Measurements from ENCODE around the gene NHSL2. TPM values are rescaled to one million over a fixed set of nuclear protein-coding genes. Genes with fewer than 3 reads are reported as not detected.

Gene NHSL2
- total and polyA plus RNA-seq, 7 donors = 0.30 to 4.4 (median 1.9) TPM

DNA sequence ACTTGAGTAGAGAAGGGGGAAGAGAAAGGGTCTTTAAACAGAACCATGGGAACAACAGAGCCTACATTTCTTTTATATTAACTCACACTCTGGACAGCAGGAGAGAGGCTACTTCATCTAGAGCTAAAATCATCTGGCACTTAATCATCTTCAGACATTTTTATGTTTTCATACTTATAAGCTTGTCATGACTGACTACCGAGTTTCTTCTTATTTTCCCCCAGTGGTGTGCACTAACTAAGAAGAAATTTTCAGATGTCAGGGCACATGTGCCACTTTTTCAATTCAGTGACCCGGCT lies 232.9 kb downstream of the NHSL2 start:
- peaks cover 0 to 13% (median 0%) of the 10 kb centered on the region in 3 donors for H3K27me3 ChIP-seq (ENCODE audit: insufficient read depth in 3 of 3, low read length in 2 of 3)
- no peak overlapping the region for H3K27ac ChIP-seq
- no peaks in the 10 kb centered on the region for H3K36me3 ChIP-seq (ENCODE audit: insufficient read depth in 1 of 2, low read depth in 1 of 2)
- WGBS, 3 donors = 46 to 59% (median 46%) methylated on average over 2 of the region's 2 CpGs
- TF ChIP-seq, protein P1, sequence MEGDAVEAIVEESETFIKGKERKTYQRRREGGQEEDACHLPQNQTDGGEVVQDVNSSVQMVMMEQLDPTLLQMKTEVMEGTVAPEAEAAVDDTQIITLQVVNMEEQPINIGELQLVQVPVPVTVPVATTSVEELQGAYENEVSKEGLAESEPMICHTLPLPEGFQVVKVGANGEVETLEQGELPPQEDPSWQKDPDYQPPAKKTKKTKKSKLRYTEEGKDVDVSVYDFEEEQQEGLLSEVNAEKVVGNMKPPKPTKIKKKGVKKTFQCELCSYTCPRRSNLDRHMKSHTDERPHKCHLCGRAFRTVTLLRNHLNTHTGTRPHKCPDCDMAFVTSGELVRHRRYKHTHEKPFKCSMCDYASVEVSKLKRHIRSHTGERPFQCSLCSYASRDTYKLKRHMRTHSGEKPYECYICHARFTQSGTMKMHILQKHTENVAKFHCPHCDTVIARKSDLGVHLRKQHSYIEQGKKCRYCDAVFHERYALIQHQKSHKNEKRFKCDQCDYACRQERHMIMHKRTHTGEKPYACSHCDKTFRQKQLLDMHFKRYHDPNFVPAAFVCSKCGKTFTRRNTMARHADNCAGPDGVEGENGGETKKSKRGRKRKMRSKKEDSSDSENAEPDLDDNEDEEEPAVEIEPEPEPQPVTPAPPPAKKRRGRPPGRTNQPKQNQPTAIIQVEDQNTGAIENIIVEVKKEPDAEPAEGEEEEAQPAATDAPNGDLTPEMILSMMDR (IDR thresholded peaks at IDR 0.05) = no peak
- no peaks in the 10 kb centered on the region for H3K4me1 ChIP-seq
- no peak overlapping the region for H3K4me3 ChIP-seq
- DNase-seq (no peak), ATAC-seq (no peak)
- H3K9me3 ChIP-seq = no peaks in the 10 kb centered on the region
- intact Hi-C loops (cut with DNase I) = no loop called here

DNA sequence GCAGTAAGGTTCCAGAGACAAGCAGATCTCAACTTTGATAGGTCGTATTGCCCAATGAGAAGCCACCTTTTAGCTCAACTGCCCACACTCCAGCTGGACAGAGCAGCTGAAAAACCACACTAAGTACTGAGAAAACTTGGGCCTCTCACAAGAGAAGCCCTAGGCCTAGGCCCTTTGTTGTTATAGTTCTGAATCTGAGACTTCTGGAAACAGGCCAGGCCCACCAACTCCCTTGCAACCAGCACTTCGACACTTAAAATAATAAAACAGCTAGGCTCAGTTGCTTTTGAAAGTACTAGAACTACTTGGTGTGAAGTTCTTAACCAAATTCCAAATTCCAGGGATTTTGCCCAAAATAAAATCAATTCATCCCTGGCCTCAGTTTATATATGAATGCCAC lies 234.5 kb downstream of the NHSL2 start:
- Histone ChIP-seq H3K27me3 (ENCODE audit: insufficient read depth in 3 of 3, low read length in 2 of 3) (peaks cover 0 to 19% (median 0%) of the 10 kb centered on the region in 3 donors), H3K4me1 (no peaks in the 10 kb centered on the region), H3K36me3 (ENCODE audit: insufficient read depth in 1 of 2, low read depth in 1 of 2) (no peaks in the 10 kb centered on the region), H3K4me3 (no peak overlapping the region), H3K27ac (no peak overlapping the region), H3K9me3 (no peaks in the 10 kb centered on the region)
- no peak for DNase-seq
- intact Hi-C loops (cut with DNase I) = no loop called here
- no peak for ATAC-seq
- 38 to 44% (median 38%) methylated on average over 2 of the region's 2 CpGs for WGBS, 3 donors
- TF ChIP-seq, protein P1 (IDR thresholded peaks at IDR 0.05) = no peak

DNA sequence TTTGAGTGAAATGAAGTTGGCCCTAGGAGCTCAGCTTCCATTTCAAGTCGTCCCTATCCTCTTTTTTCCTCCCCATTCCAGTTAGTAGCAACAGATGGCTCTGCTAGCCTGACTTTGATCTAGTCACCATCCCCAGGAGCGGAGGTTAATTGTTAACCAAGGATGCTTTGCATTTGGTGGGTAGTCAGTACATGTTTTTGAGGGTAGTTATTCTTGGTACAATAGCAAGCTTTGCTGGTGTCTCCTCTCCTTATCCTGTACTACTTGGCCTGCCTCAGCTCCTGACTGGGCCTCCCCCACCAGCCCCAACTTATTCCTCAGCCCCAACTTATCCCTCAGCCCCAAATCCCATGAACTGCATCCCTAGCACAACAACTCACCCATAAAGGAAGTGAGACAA lies 235.9 kb downstream of the NHSL2 start:
- Histone ChIP-seq H3K4me1 (no peaks in the 10 kb centered on the region), H3K36me3 (ENCODE audit: insufficient read depth in 1 of 2, low read depth in 1 of 2) (no peaks in the 10 kb centered on the region), H3K9me3 (no peaks in the 10 kb centered on the region), H3K4me3 (no peak overlapping the region), H3K27ac (no peak overlapping the region), H3K27me3 (ENCODE audit: insufficient read depth in 3 of 3, low read length in 2 of 3) (peaks cover 0 to 19% (median 0%) of the 10 kb centered on the region in 3 donors)
- DNase-seq (no peak), ATAC-seq (no peak)
- 62 to 71% (median 63%) methylated on average over 2 of the region's 2 CpGs for WGBS, 3 donors
- intact Hi-C loops (cut with DNase I) = no loop called here
- TF ChIP-seq, protein P1 (IDR thresholded peaks at IDR 0.05) = no peak

DNA sequence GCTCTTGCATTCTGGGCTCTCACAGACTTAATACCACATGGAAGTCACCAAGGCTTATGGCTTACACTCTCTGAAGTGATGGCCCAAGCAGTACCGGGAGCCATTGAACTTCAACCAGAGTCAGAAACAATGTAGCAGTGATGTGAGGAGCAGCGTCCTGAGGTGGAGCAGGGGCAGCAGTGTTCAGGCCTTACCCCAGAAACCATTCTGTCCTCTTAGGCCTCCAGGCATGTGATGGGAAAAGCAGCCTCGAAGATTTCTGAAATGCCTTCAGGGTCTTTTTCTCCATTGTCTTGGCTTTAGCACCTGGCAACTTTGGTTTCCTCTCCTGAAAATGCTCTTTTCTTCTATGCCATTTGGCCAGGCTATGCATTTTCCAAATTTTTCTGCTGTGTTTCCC lies 248.1 kb downstream of the NHSL2 start:
- DNase-seq = no peak
- intact Hi-C loops (cut with DNase I) = no loop called here
- no peaks in the 10 kb centered on the region for H3K4me1 ChIP-seq
- no peak overlapping the region for H3K27ac ChIP-seq
- H3K36me3 ChIP-seq (ENCODE audit: insufficient read depth in 1 of 2, low read depth in 1 of 2) = no peaks in the 10 kb centered on the region
- no peaks in the 10 kb centered on the region for H3K9me3 ChIP-seq
- WGBS, 3 donors = 79 to 90% (median 81%) methylated on average over 3 of the region's 3 CpGs
- TF ChIP-seq, protein P1 (IDR thresholded peaks at IDR 0.05) = no peak
- no peak overlapping the region for H3K4me3 ChIP-seq
- no peak for ATAC-seq
- peaks cover 0 to 14% (median 0%) of the 10 kb centered on the region in 3 donors for H3K27me3 ChIP-seq (ENCODE audit: insufficient read depth in 3 of 3, low read length in 2 of 3)

DNA sequence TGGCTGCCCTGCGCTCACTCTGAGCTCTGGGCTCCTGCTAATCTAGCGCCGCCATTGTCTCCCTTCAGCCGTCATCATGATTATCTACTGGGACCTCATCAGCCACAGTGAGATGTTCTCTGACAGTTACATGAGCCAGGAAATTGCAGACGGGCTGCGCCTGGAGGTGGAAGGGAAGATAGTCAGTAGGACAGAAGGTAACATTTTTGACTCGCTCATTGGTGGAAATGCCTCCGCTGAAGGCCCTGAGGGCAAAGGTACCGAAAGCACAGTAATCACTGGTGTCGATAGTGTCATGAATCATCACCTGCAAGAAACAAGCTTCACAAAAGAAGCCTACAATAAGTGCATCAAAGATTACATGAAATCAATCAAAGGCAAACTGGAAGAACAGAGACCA lies 249.1 kb downstream of the NHSL2 start:
- WGBS, 3 donors = 80 to 84% (median 83%) methylated on average over 10 of the region's 10 CpGs
- no peak for ATAC-seq
- TF ChIP-seq, protein P1 (IDR thresholded peaks at IDR 0.05) = no peak

More for the DNA sequence above, 249.1 kb downstream of the NHSL2 start:
- Histone ChIP-seq H3K36me3 (ENCODE audit: insufficient read depth in 1 of 2, low read depth in 1 of 2) (no peaks in the 10 kb centered on the region), H3K4me1 (no peaks in the 10 kb centered on the region), H3K9me3 (no peaks in the 10 kb centered on the region), H3K4me3 (no peak overlapping the region), H3K27ac (no peak overlapping the region), H3K27me3 (ENCODE audit: insufficient read depth in 3 of 3, low read length in 2 of 3) (peaks cover 0 to 19% (median 0%) of the 10 kb centered on the region in 3 donors)
- no peak for DNase-seq
- intact Hi-C loops (cut with DNase I) = no loop called here
